Mononuclear cell (primary cell): Measurements from ENCODE around the gene PSME3. TPM values are rescaled to one million over a fixed set of nuclear protein-coding genes. Genes with fewer than 3 reads are reported as not detected.

Experiments used
- H3K27me3 ChIP-seq: 2 replicates; pipeline ENCODE4 v1.6.0; 2011; ENCODE audit warnings: low read length, control low read depth; ENCODE audit not compliant: insufficient read depth
- H3K4me1 ChIP-seq: 2 replicates; pipeline ENCODE4 v1.5.1; 2011; ENCODE audit warnings: mild to moderate bottlenecking, low read length, control low read depth; ENCODE audit not compliant: insufficient read depth
- H3K4me3 ChIP-seq: 2 replicates; pipeline ENCODE4 v1.5.1; 2011; ENCODE audit warnings: mild to moderate bottlenecking, low read length, moderate library complexity
- H3K9me3 ChIP-seq: 2 replicates; pipeline ENCODE4 v1.5.1; 2011; ENCODE audit warnings: low read depth, mild to moderate bottlenecking, control low read depth, low read length
- total RNA-seq: library from RNA; depleted of rRNA; stranded (reverse); fragments of >200 nt; gene quantifications from one replicate; pipeline ENCODE4 v1.2.3, GENCODE V29; 2012

The PSME3 gene
- total RNA-seq, 1 donor = 56.9 TPM

DNA sequence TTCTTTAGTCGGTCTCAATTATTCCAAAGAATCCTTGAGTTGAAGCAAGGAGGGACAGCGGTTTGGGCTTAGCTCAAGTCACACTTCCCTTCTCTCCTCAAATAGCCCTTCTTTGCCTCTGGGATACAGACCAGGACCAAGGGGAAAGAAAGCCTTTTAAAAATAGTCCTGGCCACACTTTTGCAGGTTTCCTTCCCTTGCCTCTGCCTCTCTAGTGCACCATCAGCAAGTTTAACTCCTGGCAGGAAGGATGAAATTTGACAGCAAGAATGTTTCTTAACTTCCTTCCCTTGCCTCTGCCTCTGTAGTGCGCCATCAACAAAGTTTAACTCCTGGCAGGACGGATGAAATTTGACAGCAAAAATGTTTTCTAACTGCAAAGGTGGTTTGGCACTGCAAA, 60.2 kb downstream of the PSME3 start:
- Histone ChIP-seq H3K27me3 (no peaks in the 10 kb centered on the region), H3K4me3 (no peak overlapping the region)

More for the DNA sequence above, 60.2 kb downstream of the PSME3 start:
- Histone ChIP-seq H3K9me3 (no peaks in the 10 kb centered on the region), H3K4me1 (peaks cover 43% of the 10 kb centered on the region)

Other genes starting within 250 kb of the PSME3 start
- 34.7 TPM for gene RETREG3, start 224.0 kb upstream of the PSME3 start, total RNA-seq
- 3.1 TPM for gene TUBG1, start 223.7 kb upstream of the PSME3 start, total RNA-seq
- gene TUBG2, start 174.1 kb upstream of the PSME3 start, total RNA-seq = 2.2 TPM
- 0.52 TPM for gene PLEKHH3, start 156.4 kb upstream of the PSME3 start, total RNA-seq
- 0.52 TPM for gene CCR10, start 151.6 kb upstream of the PSME3 start, total RNA-seq
- gene CNTNAP1, start 150.9 kb upstream of the PSME3 start, total RNA-seq = 0.84 TPM
- gene EZH1, start 88.4 kb upstream of the PSME3 start, total RNA-seq = 80.9 TPM
- not detected for gene RAMP2, start 72.2 kb upstream of the PSME3 start, total RNA-seq
- gene VPS25, start 59.9 kb upstream of the PSME3 start, total RNA-seq = 27.0 TPM
- 0.10 TPM for gene WNK4, start 52.8 kb upstream of the PSME3 start, total RNA-seq
- 2.4 TPM for gene COA3, start 34.7 kb upstream of the PSME3 start, total RNA-seq
- gene CNTD1, start 34.5 kb upstream of the PSME3 start, total RNA-seq = not detected
- 86.6 TPM for gene BECN1, start 9.1 kb upstream of the PSME3 start, total RNA-seq
- gene AOC2, start 11.2 kb downstream of the PSME3 start, total RNA-seq = 1.5 TPM
- 0.21 TPM for gene AOC3, start 17.8 kb downstream of the PSME3 start, total RNA-seq
- not detected for gene G6PC1, start 67.4 kb downstream of the PSME3 start, total RNA-seq
- gene AARSD1, start 131.1 kb downstream of the PSME3 start, total RNA-seq = 14.0 TPM
- 0.31 TPM for gene PTGES3L, start 146.7 kb downstream of the PSME3 start, total RNA-seq
- gene RUNDC1, start 147.2 kb downstream of the PSME3 start, total RNA-seq = 9.6 TPM
- gene RPL27, start 165.0 kb downstream of the PSME3 start, total RNA-seq = 1,456 TPM
- gene IFI35, start 173.4 kb downstream of the PSME3 start, total RNA-seq = 9.6 TPM
- gene VAT1, start 189.0 kb downstream of the PSME3 start, total RNA-seq = 20.0 TPM
- 0.10 TPM for gene RND2, start 191.8 kb downstream of the PSME3 start, total RNA-seq